ENCODE data around the gene MX2.
"Not testable (repeated sequence)": the region's sequence is repeated elsewhere in the genome, so short reads cannot be mapped to it uniquely, and the experiment has no call there.

MX2 gene

DNA sequence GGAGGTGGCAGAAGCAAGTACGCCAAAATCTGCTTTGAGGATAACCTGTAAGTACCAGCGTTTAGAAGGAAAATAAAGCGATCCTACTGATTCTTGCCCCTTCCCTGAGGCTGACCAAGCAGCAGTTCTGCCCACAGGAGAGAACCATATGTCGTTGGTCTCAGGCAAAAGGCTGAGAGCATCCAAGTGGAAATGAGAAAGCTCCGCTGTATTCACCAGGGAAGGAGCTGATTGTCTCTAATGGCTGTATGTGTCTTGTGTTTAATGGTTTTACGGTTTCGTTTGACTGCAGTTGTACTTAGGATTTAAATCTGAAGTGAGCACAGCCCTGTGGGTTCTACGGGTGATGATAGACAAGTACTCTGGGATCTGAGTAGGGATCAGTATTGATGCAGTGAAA, 23.4 kb upstream of the MX2 start:
- DNase-seq: no peak

DNA sequence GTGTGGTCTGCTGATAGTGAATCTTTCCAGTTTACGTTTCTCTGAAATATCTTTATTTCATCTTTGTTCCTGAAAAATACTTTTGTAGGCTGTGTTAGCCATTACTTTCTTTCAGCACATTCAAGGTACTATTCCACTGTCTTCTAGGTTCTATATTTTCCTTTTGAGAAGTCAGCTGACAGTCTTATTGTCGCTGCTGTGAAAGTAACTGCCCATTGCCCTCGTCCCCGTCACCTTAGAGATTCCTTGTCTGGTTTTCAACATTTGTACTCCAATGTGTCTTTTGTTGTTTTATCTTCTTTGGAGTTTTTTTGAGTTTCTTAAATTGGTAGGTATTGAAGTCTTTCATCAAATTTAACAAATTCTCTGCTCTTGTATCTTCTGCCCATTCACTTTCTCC, 19.8 kb upstream of the MX2 start:
- no peak for DNase-seq

DNA sequence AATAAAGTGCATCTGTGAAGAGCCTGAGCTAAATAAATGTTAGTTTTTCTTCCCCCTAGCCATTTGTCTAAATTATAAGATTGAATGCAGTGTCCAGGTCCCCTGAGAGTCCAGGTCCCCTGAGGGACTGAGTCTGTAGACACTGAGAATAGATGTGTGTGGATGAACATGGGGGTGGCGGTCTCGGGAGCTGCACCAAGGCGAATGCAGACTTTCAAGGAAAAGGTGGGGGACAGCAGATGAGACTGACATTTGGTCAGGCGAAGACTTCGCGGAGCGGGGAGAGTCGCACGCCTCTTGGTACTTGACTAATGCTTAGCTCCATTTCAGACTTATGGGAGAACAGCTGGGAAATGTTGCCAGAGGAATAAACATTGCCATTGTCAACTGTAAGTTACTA, 17.7 kb upstream of the MX2 start:
- no peak for DNase-seq

GRCh38 chr21:41345356-41345755, 16.5 kb upstream of the MX2 start:
- no peak for DNase-seq

- DNase-seq: no peak
Observed at GRCh38 chr21:41345934-41346685, 15.7 kb upstream of the MX2 start.

- DNase-seq: no peak
Observed at GRCh38 chr21:41346758-41347157, 15.1 kb upstream of the MX2 start.

GRCh38 chr21:41348434-41348833, 13.4 kb upstream of the MX2 start:
- DNase-seq: no peak

- no peak for DNase-seq
Observed at GRCh38 chr21:41349126-41349525, 12.7 kb upstream of the MX2 start.

GRCh38 chr21:41349619-41350390, 12.0 kb upstream of the MX2 start:
- no peak for DNase-seq

- no peak for DNase-seq
Observed at GRCh38 chr21:41350436-41351155, 11.2 kb upstream of the MX2 start.

DNA sequence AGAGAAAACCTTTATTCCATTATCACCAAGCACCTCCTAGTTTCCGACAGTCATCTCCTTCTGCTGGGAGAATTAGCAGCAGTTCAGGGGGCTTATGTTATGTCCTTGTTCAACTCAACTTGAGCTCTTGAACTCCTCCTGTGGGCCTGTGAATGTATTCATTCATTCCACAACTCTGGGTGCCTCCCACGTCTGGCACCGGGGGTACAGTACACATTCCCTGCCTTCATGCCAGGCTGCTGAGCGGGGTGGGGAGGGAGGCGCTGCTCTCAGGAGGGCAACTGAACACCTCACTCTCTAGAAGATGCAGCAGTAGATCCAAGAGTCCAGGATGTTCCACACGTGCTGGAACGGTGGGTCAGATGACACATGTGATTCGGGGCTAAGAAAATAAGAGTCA, 4.3 kb upstream of the MX2 start:
- DNase-seq: no peak

- no peak for DNase-seq
Observed at GRCh38 chr21:41358193-41359166, 3.3 kb upstream of the MX2 start.

DNA sequence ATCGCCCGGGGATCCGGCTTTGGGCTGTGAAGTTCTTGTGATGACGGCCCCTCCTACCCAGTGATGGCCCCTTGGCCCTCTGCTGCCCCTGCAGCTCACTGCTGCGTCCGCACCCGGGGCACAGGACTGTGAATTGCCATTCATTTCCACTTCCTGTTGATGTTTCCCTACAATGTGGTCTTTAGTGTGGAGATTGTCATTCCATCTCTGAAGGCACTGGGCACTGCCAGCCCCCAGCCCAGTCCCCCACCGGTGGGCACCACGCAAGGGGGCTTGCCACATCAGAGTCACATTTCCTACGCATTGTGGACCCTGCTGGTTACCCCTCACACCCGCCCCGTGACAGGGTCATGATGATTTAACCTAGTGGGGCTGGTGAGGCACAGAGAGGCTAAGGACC, 2.5 kb upstream of the MX2 start:
- DNase-seq: no peak

DNA sequence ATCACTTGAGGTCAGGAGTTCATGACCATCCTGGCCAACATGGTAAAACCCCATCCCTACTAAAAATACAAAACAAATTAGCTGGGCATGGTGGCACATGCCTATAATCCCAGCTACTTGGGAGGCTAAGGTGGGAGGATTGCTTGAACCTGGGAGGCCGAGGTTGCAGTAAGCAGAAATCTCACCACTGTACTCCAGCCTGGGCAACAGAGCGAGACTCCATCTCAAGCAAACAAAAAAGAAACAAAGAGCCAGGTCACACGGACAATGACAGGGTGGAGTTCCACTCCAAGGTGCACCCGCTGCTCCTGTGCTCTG, 2.1 kb upstream of the MX2 start:
- not testable (repeated sequence) for DNase-seq

GRCh38 chr21:41360072-41360821, 1.6 kb upstream of the MX2 start:
- DNase-seq: peak; percentile 72 to 92

DNA sequence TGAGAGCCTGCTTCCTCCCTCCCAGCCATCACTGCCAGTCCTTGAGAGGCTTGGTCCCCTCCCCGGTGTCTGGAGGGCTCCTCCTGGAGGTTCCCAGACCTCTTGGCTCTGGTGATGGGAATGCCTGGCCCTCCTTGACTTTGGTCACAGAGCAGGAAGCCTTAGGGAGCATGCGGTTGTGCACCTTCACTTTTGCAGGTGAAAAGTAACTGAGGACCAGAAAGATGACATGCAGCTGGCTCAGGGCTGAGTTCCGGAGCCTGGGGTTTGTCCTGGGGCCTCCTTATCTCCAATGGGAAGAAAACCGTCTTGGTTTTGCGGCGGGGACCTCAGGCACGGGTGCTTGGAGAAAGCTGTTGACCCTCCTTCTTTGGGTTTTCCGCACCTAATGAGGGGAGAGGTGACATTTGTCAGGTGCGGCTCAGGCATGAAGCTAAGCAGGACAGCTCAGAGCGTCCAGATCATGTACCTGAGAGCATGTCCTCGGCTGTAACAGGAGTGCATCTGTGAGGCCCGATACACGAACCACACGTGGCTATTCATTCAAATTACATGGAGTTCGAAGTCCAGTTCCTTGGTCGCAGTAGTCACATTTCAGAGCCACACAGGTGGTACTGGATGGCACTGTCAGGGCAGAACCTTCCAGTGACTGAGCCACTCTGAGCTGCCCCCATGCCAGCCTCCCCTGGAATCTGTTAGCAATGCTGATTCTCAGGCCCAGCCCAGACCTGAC, 608 bp upstream of the MX2 start:
- peak in 1 of 2 experiments; percentile 42 for DNase-seq

GRCh38 chr21:41362605-41363369, 960 bp downstream of the MX2 start:
- no peak for DNase-seq

DNA sequence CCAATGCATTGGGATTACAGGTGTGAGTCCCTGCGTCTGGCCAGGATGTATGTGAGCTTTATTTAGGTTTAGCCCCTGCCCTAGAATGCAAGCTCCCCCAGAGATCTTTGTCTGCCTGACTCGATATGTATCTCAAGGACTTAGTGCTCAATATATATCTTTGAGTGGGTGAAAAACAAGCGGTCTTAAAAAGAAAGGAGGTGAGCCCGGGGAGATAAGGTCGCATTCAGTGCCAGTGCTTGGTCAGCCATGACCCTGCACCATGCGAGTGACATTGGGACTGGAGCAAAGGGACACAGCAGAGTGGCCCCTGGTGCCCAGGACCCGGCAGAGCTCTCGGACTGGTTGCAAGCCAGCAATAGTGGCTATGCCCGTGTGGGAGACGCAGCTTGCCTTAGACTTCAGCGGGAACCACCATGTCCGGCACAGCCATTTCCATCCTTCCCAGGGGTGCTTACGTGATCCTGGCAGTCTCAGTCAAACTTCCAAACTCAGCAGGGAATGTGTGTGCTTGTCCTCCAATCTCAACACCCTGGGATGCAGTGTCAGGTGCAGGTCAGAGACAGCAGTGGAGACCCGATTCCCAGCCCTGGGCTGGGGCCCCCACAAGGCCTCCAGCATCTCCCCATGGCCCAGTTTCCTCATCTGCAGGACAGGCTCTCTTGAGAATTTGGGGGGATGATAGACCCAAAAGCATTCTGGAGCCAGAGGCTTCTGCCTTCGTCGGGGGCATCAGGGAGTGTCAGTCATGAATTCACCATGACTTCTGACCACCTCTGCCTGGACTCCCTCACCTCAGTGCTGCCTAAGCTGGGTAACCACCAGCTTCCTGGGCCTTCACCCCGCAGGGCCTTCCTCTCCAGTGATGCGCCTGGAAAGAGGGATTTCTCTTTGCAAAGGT, 1.8 kb downstream of the MX2 start:
- no peak for DNase-seq

DNA sequence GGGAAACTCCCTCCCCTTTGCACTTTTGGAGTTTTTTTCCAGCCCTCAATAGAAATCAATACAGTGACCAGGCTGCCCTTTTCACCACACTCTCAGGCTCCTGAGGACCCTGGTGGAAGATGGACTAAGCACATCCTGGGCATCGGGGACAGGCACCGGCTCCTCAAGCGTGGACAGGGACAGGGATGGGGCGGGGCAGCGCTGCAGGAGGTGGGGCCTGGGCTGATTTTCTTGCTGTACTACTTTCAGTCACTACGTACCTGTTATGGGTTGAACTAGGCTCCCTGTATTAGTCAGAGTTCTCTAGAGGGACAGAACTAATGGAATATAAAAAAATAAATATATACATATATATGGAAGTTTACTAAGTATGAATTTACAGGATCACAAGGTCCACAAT, 2.5 kb downstream of the MX2 start:
- no peak for DNase-seq
